Liver (tissue), 3 donors: Measurements from ENCODE around the gene TMEM39B.

Experiments
- EGR1 ChIP-seq, 2 donors: IDR thresholded peaks; 2 replicates each; pipeline ENCODE4 v1.6.1; 2016 to 2018; ENCODE audit warnings: antibody characterized with exemption in 2 of 2, low read depth in 2 of 2
- HNF4A ChIP-seq, 2 donors: conservative IDR thresholded peaks; 2 replicates each; pipeline ENCODE4 v1.6.1; 2016; ENCODE audit warnings: antibody characterized with exemption in 2 of 2, mild to moderate bottlenecking in 2 of 2
- JUND ChIP-seq, 2 donors: IDR thresholded peaks; 2 replicates each; pipeline ENCODE4 v1.6.1; 2016; ENCODE audit warnings: antibody characterized with exemption in 2 of 2
- RAD21 ChIP-seq, 2 donors: IDR thresholded peaks; 2 replicates each; pipeline ENCODE4 v1.6.1; 2016; ENCODE audit warnings: antibody characterized with exemption in 2 of 2, mild to moderate bottlenecking in 2 of 2
- TAF1 ChIP-seq: conservative IDR thresholded peaks from 2 replicates; pipeline ENCODE4 v1.6.1; 2016; ENCODE audit warnings: antibody characterized with exemption, mild to moderate bottlenecking
- TF ChIP-seq, protein P1 (sequence below): fragments of 150-350 bp; IDR thresholded peaks from 2 replicates; pipeline ENCODE4 v1.5.1; 2017; ENCODE audit warnings: improper control_type of control experiment, low read depth, low read length; ENCODE audit not compliant: missing input control
- TF ChIP-seq, protein P2 (sequence below): IDR thresholded peaks from 2 replicates; pipeline ENCODE4 v1.6.1; 2016; ENCODE audit warnings: antibody characterized with exemption
- donor health status: healthy.
- donor health status: healthy.

DNA sequence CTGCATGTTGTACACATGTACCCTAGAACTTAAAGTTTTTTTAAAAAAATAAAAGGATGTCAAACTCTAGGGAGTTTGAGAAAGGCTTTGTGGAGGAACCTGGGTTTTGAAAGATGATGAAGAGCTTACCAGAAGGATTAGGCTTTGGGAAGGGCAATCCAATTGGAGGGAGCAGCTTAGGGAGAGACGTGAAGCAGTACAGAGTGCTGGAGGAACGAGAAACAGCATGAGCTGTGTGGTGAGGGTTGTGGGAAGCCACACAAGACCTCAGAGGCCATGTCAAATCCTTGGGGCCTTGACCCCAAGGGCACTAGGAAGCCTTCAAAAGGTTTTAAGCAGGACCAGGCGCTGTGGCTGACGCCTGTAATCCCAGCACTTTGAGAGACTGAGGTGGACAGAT is 26.7 kb downstream of the TMEM39B start:
- TF ChIP-seq JUND (IDR thresholded peaks at IDR 0.05): no peak
- no peak for TF ChIP-seq TAF1
- TF ChIP-seq, protein P1, sequence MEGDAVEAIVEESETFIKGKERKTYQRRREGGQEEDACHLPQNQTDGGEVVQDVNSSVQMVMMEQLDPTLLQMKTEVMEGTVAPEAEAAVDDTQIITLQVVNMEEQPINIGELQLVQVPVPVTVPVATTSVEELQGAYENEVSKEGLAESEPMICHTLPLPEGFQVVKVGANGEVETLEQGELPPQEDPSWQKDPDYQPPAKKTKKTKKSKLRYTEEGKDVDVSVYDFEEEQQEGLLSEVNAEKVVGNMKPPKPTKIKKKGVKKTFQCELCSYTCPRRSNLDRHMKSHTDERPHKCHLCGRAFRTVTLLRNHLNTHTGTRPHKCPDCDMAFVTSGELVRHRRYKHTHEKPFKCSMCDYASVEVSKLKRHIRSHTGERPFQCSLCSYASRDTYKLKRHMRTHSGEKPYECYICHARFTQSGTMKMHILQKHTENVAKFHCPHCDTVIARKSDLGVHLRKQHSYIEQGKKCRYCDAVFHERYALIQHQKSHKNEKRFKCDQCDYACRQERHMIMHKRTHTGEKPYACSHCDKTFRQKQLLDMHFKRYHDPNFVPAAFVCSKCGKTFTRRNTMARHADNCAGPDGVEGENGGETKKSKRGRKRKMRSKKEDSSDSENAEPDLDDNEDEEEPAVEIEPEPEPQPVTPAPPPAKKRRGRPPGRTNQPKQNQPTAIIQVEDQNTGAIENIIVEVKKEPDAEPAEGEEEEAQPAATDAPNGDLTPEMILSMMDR: no peak
- TF ChIP-seq RAD21 (IDR thresholded peaks at IDR 0.05): no peak
- no peak for TF ChIP-seq EGR1 (IDR thresholded peaks at IDR 0.05; ENCODE audit: low read depth in 2 of 2)
- TF ChIP-seq, protein P2, sequence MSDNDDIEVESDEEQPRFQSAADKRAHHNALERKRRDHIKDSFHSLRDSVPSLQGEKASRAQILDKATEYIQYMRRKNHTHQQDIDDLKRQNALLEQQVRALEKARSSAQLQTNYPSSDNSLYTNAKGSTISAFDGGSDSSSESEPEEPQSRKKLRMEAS: no peak
- no peak for TF ChIP-seq HNF4A (conservative IDR thresholded peaks at IDR 0.05)
